ENCODE data around the gene DYNLT5.

- no peak for TF ChIP-seq EZH2 (IDR thresholded peaks at IDR 0.05; ENCODE audit: low read length, unreplicated experiment)
- no peak for TF ChIP-seq CTCF (conservative IDR thresholded peaks at IDR 0.05; ENCODE audit: low read depth, low read length)
Observed at GRCh38 chr1:66809245-66809644, 57.0 kb downstream of the DYNLT5 start.
